Aorta (tissue), 5 donors: ENCODE measurements around the gene INTS3. TPM values are rescaled to one million over a fixed set of nuclear protein-coding genes. Genes with fewer than 3 reads are reported as not detected.
"Not testable (repeated sequence)": the region's sequence is repeated elsewhere in the genome, so short reads cannot be mapped to it uniquely, and the experiment has no call there.

Experiments
- ATAC-seq: fragments of 200-7000 bp; cut with Tn5 transposase; one replicate; pipeline ENCODE4 v1.9.1; 2022; ENCODE audit warnings: moderate library complexity; ENCODE audit not compliant: low FRiP score
- DNase-seq, 2 donors: peaks; one replicate each; pipeline ENCODE4 v3.0.0-alpha.2; 2020
- H3K27ac ChIP-seq, 2 donors: one replicate each; pipeline ENCODE4 v1.5.1; 2013; ENCODE audit warnings: low read length in 2 of 2, mild to moderate bottlenecking in 2 of 2, moderate library complexity in 2 of 2, control low read depth in 1 of 2, inconsistent platforms in 1 of 2, low read depth in 1 of 2
- H3K27me3 ChIP-seq, 2 donors: one replicate each; pipeline ENCODE4 v1.6.1; 2013; ENCODE audit warnings: control low read depth in 1 of 2, low read length in 1 of 2, mild to moderate bottlenecking in 1 of 2, moderate library complexity in 1 of 2; ENCODE audit not compliant: insufficient read depth in 2 of 2, control insufficient read depth in 1 of 2
- H3K36me3 ChIP-seq, 2 donors: one replicate each; pipeline ENCODE4 v1.6.1; 2013; ENCODE audit warnings: control low read depth in 1 of 2, low read length in 1 of 2, mild to moderate bottlenecking in 1 of 2; ENCODE audit not compliant: insufficient read depth in 2 of 2, control insufficient read depth in 1 of 2
- H3K4me1 ChIP-seq, 2 donors: one replicate each; pipeline ENCODE4 v1.6.1; 2013; ENCODE audit warnings: low read length in 2 of 2, control low read depth in 1 of 2, mild to moderate bottlenecking in 1 of 2, moderate library complexity in 1 of 2; ENCODE audit not compliant: insufficient read depth in 2 of 2, control insufficient read depth in 1 of 2
- H3K4me3 ChIP-seq, 2 donors: one replicate each; pipeline ENCODE4 v1.5.1; 2013; ENCODE audit warnings: low read length in 2 of 2, control low read depth in 1 of 2, mild to moderate bottlenecking in 1 of 2
- H3K9me3 ChIP-seq: one replicate; pipeline ENCODE4 v1.6.1; 2013; ENCODE audit warnings: mild to moderate bottlenecking, low read length; ENCODE audit not compliant: control insufficient read depth
- WGBS, 2 donors: extraction: QIAGEN DNeasy Blood & Tissue Kit; methylation state at CpG; one replicate each; pipeline ENCODE4 v1.1.7; 2013; 5-methylcytosine and 5-hydroxymethylcytosine counted together
- intact Hi-C, 2 donors: fragments of 100-400 bp; cut with DNase I; formaldehyde crosslinking; loops; one replicate each; pipeline versions ENCODE4 v1.14.2 to v1.15.0; 2022
- polyA plus RNA-seq, 2 donors: library from polyadenylated mRNA; stranded (reverse); fragments of 200-250 nt; gene quantifications; one replicate each; pipeline ENCODE4 v1.2.3, GENCODE V29; 2013
- total RNA-seq, 2 donors: library from RNA; stranded (reverse); fragmentation: NEBNext Ultra II Directional; extraction: Animal tissue kit (Norgen Biotek cat#: 25700); gene quantifications; one replicate each; pipeline ENCODE4 v1.2.1, GENCODE V29; 2021
- donor health status: healthy with polysubstance abuse.
- donor health status: Bipolar disorder and iron deficiency.
- donor health status: DM: no; HTN: no; CAD: no.
- donor health status: DM: no; HTN: no; CAD: no.
- donor health status: DM: yes; HTN: yes; CAD: no.

The INTS3 gene
- total and polyA plus RNA-seq, 4 donors: 10.9 to 101 (median 64.4) TPM

GRCh38 chr1:153698020-153698922, 29.6 kb upstream of the INTS3 start:
- Histone ChIP-seq H3K4me1 (peaks cover 0 to 3% of the 10 kb centered on the region in 2 donors), H3K9me3 (no peaks in the 10 kb centered on the region), H3K4me3 (no peak overlapping the region), H3K27me3 (no peaks in the 10 kb centered on the region), H3K36me3 (no peaks in the 10 kb centered on the region), H3K27ac (peak overlapping the region; percentile 96 to 97)
- intact Hi-C loops: loop anchor here (5.0 kb wide), 1 partner anchor 49 kb away; no protein-coding TSS in a partner anchor
- ATAC-seq (peak; percentile 91), DNase-seq (peak; percentile 92 to 94)
- WGBS, 2 donors: 1 to 3% methylated on average over 29 of the region's 29 CpGs

DNA sequence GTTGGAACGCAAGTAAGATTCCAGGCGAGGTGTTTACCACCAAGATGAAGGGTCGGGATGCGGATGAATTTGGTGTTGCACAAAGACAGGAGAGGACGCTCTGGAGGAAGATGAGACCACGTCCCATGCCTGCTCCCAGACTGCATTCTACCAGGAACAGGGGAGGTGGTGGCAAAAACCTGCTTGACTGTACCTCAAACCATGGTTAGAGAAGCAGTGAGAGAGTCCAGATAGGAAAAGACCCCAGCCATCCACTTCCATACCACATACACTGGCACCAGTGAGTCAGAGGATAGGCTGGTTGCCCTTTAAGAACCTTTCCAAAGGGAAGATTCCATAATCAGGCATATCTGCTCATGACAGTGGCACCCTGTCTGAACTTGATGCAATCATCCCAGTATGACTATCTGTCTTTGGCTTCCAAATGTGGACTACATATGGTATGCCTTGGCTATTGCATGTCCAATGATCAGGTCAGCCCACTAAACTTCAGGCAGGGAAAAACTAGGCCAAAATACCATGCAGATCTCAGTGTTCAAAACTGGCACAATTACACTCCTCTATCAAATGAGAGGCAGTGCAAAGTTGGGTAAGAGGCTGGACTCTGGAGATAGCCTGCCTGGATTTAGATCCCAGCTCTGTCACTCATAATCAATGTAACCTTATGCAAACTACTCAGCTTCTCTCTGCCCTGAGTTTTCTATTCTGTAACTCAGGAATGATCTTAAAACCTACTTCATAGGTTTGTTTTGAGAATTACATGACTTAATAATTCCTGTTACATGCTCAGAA, 28.7 kb upstream of the INTS3 start:
- no peak overlapping the region for H3K4me3 ChIP-seq

GRCh38 chr1:153699768-153700167, 28.1 kb upstream of the INTS3 start:
- Histone ChIP-seq H3K4me3 (no peak overlapping the region), H3K27ac (no peak overlapping the region), H3K4me1 (peaks cover 0 to 3% of the 10 kb centered on the region in 2 donors), H3K9me3 (no peaks in the 10 kb centered on the region), H3K36me3 (no peaks in the 10 kb centered on the region), H3K27me3 (no peaks in the 10 kb centered on the region)
- DNase-seq (no peak), ATAC-seq (no peak)
- intact Hi-C loops: loop anchor here (5.0 kb wide), 1 partner anchor 48 kb away; no protein-coding TSS in a partner anchor
- WGBS, 2 donors: 64 to 77% methylated on average over 6 of the region's 6 CpGs

More for the DNA sequence above, 28.7 kb upstream of the INTS3 start:
- Histone ChIP-seq H3K9me3 (no peaks in the 10 kb centered on the region), H3K27ac (peak overlapping the region; percentile 85 to 97), H3K27me3 (no peaks in the 10 kb centered on the region), H3K36me3 (no peaks in the 10 kb centered on the region), H3K4me1 (peaks cover 0 to 3% of the 10 kb centered on the region in 2 donors)
- 38 to 50% methylated on average over 6 of the region's 6 CpGs for whole genome bisulfite sequencing, 2 donors
- intact Hi-C loops: loop anchor here (5.0 kb wide), 1 partner anchor 48 kb away; no protein-coding TSS in a partner anchor
- ATAC-seq: no peak
- no peak for DNase-seq

DNA sequence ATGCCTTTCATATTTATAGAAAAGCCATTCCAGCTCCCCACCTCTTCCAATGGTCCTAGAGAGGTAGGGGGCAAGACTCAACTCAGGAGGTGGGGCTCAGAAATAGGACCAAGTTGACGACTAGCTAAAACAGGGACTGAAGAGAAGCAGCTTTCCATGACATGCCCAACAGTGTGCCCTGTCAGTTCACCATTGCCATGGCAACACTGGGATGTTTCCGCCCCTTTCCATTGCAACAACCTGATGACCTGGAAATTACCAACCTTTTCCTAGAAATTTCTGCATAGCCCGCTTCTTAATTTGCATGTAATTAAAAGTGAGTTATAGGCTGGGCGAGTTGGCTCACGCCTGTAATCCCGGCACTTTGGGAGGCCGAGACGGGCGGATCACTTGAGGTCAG, 22.4 kb upstream of the INTS3 start:
- H3K4me1 ChIP-seq: no peaks in the 10 kb centered on the region
- H3K27me3 ChIP-seq: no peaks in the 10 kb centered on the region
- intact Hi-C loops: no loop called here
- no peak for ATAC-seq
- no peak for DNase-seq
- H3K36me3 ChIP-seq: no peaks in the 10 kb centered on the region
- H3K27ac ChIP-seq: no peak overlapping the region
- no peak overlapping the region for H3K4me3 ChIP-seq
- H3K9me3 ChIP-seq: no peaks in the 10 kb centered on the region
- WGBS, 2 donors: 95 to 97% methylated on average over 9 of the region's 9 CpGs

DNA sequence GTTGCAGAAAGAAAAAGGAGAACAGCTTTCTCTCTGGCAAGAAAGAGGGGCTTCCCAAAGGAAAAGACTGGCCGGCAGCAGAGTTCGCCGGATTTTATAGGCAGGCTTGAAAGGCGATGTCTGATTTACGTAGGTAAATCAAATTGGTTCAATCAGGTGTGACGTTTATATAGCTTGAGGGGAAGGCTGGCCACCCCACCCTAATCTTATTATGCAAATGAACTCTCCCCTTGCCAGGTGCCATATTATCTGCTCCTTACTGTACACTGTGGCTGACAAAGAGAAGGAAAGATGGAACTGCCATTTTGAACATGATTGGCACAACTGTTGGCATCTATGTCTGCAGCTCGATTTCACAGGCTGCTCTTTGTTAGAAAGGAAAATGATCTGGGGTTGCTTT, 16.8 kb upstream of the INTS3 start:
- no peak overlapping the region for H3K4me3 ChIP-seq
- DNase-seq: no peak
- intact Hi-C loops: no loop called here
- H3K27ac ChIP-seq: no peak overlapping the region
- WGBS, 2 donors: 69 to 71% methylated on average over 7 of the region's 7 CpGs
- no peaks in the 10 kb centered on the region for H3K36me3 ChIP-seq
- H3K9me3 ChIP-seq: no peaks in the 10 kb centered on the region
- H3K27me3 ChIP-seq: no peaks in the 10 kb centered on the region
- H3K4me1 ChIP-seq: no peaks in the 10 kb centered on the region
- no peak for ATAC-seq

DNA sequence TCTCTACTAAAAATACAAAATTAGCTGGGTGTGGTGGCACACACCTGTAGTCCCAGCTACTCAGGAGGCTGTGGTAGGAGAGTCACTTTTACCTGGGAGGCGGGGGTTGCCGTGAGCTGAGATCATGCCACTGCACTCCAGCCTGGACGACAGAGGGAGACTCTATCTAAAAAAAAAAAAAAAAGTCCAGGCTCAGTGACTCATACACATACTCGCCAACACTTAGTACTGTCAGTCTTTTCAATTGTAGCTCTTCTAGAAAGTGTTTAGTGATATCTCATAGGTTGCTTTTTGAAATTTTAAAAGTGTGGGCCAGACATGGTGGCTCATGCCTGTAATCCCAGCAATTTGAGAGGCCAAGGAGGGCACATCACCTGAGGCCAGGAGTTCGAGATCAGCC, 11.6 kb upstream of the INTS3 start:
- DNase-seq, intact Hi-C loops, ATAC-seq, H3K36me3 ChIP-seq, H3K9me3 ChIP-seq, H3K27me3 ChIP-seq, H3K27ac ChIP-seq, H3K4me3 ChIP-seq, H3K4me1 ChIP-seq: not testable (repeated sequence)
- 80 to 83% methylated on average over 5 of the region's 5 CpGs for WGBS, 2 donors

DNA sequence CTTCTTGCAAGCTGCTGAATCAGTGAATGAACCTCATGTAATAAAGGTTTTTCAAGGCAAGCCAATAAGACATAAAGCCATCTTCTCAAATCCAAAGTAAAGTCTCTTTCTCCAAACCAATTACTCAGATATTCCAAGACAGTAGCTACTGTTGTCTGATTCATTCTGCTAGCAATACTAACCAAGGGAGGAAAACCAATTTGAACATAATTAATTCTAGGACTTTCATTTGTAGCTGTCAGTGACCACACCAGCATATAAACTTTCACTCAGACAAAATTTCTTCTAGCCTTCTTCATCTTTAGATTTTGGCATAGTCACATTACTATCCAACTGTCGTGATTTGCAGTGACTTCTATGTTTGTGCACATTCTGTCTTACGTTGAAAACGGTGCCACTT, 10.5 kb upstream of the INTS3 start:
- H3K36me3 ChIP-seq: no peaks in the 10 kb centered on the region
- no peak overlapping the region for H3K4me3 ChIP-seq
- H3K27me3 ChIP-seq: no peaks in the 10 kb centered on the region
- no peaks in the 10 kb centered on the region for H3K4me1 ChIP-seq
- H3K27ac ChIP-seq: no peak overlapping the region
- WGBS, 2 donors: 79 to 81% methylated on average over 3 of the region's 3 CpGs
- no peak for DNase-seq
- H3K9me3 ChIP-seq: no peaks in the 10 kb centered on the region
- ATAC-seq: no peak
- intact Hi-C loops: no loop called here

DNA sequence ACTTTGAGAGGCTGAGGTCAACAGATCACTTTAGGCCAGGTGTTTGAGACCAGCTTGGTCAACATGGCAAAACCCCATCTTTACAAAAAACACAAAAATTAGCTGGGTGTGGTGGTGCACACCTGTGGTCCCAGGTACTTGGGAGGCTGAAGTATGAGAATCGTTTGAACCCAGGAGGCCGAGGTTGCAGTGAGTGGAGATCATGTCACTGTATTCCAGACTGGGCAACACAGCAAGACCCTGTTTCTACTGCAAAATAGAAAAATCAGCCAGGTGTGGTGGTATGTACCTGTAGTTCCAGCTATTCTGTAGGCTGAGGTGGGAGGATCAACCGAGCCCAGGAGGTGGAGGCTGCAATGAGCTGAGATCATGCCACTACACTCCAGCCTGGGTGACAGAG, 4.2 kb upstream of the INTS3 start:
- Histone ChIP-seq H3K27me3 (no peaks in the 10 kb centered on the region), H3K9me3 (no peaks in the 10 kb centered on the region), H3K36me3 (no peaks in the 10 kb centered on the region), H3K4me3 (no peak overlapping the region), H3K4me1 (no peaks in the 10 kb centered on the region), H3K27ac (no peak overlapping the region)
- ATAC-seq (no peak), DNase-seq (no peak)
- intact Hi-C loops: no loop called here
- WGBS, 2 donors: 93 to 96% methylated on average over 3 of the region's 3 CpGs
